NCI-H2227 treated with DMSO at 0.1 percent for 48 hours (cell line): Measurements from ENCODE around the gene ACOT8.
"Not testable (repeated sequence)": the region's sequence is repeated elsewhere in the genome, so short reads cannot be mapped to it uniquely, and the experiment has no call there.

Experiments
- DNase-seq: peaks from one replicate; lab custom pipeline; 2025; lab: John Stamatoyannopoulos, UW

The ACOT8 gene

GRCh38 chr20:45852326-45852725 lies 4.9 kb downstream of the ACOT8 start:
- no peak for DNase-seq

- DNase-seq: no peak
Measured at GRCh38 chr20:45851501-45851900, 5.7 kb downstream of the ACOT8 start.

DNA sequence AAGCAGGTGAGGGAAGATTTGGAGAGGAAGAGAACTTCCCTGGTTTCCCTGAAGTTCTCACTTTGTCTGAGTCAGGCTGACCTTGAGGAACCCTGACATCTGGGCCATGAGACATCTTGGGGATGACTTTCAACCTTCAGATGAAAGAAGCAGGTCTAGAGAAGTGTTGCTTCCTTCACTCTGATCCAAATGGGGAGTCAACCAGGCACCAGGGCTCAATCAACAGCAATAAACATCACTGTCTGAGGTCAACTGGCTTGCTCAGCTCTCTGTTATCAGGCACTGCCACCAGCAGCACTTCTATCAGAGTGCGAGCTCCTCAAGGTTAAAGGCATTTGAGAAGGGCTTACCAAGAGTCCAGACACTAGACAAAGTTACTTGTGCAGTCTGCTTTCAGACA lies 6.3 kb downstream of the ACOT8 start:
- no peak for DNase-seq

DNA sequence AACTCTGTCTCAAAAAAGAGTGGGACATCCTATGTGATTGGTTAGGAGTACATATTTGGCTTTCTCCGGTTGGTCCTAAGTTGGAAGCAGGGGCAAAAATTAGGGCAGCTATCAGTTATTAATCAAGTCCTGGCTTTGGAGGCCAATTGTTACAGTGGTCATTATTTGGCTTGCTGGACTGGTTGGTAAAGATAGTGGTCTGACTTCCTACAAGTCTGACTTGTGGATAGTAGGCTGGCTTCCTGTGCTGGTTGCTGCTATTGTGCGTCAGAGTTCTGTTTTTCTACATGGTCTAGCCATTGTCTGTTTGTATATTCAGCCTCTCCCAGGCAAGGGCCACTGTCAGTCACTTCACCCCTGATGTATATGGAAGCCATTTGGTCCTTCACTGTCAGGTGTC lies 7.0 kb downstream of the ACOT8 start:
- DNase-seq: no peak

GRCh38 chr20:45848969-45849582 lies 8.1 kb downstream of the ACOT8 start:
- DNase-seq: no peak

GRCh38 chr20:45848421-45848820 lies 8.8 kb downstream of the ACOT8 start:
- no peak for DNase-seq

- no peak for DNase-seq
Measured at GRCh38 chr20:45845452-45845851, 11.7 kb downstream of the ACOT8 start.

- no peak for DNase-seq
Measured at GRCh38 chr20:45843506-45843905, 13.7 kb downstream of the ACOT8 start.

GRCh38 chr20:45842169-45842812 lies 14.9 kb downstream of the ACOT8 start:
- no peak for DNase-seq

DNA sequence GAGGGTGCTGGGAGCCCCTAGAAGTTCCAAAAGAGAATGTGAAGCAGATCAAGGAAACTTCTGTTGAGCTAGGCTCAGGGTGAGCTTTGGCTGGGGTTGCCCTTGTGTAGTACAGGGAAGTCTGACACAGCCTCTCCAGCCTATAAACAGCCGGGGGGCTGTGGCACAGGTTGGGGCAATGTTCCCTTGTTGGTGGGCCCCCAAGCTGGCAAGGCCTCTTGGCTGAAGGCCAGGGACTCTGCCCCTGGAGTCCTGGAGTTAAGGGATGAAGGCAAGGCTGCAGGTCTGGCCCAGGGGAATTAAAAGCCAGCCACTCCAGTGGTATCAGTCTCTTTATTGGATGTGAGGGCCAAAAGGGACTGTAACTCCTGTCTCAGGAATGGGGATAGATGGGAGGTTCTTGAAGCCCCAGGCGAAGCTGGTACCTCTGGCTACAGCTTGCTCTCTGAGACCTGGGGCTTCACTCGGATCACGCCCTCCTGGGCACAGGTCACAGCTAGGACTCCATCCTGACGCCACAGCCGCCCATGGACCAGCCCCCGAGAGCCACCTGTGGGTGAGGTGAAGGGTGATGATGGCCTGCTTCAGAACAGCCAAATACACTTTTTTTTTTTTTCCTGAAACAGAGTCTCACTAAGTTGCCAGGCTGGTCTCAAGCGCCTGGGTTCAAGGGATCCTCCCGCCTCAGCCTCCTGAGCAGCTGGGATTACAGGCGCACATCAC lies 15.6 kb downstream of the ACOT8 start:
- DNase-seq: no peak

DNA sequence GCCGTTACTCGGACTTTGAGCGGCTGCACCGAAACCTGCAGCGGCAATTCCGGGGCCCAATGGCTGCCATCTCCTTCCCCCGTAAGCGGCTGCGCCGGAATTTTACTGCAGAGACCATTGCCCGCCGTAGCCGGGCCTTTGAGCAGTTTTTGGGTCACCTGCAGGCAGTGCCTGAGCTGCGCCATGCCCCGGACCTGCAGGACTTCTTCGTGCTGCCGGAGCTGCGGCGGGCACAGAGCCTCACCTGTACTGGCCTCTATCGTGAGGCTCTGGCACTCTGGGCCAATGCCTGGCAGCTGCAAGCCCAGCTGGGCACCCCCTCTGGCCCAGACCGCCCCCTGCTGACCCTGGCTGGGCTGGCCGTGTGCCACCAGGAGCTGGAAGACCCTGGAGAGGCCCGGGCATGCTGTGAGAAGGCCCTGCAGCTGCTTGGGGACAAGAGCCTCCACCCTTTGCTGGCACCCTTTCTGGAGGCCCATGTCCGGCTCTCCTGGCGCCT lies 16.4 kb downstream of the ACOT8 start:
- no peak for DNase-seq

- peak; percentile 39 for DNase-seq
Measured at GRCh38 chr20:45836841-45837240, 20.4 kb downstream of the ACOT8 start.

GRCh38 chr20:45835825-45836224 lies 21.4 kb downstream of the ACOT8 start:
- no peak for DNase-seq

GRCh38 chr20:45835329-45835765 lies 21.8 kb downstream of the ACOT8 start:
- DNase-seq: no peak

GRCh38 chr20:45834797-45835161 lies 22.4 kb downstream of the ACOT8 start:
- DNase-seq: no peak

DNA sequence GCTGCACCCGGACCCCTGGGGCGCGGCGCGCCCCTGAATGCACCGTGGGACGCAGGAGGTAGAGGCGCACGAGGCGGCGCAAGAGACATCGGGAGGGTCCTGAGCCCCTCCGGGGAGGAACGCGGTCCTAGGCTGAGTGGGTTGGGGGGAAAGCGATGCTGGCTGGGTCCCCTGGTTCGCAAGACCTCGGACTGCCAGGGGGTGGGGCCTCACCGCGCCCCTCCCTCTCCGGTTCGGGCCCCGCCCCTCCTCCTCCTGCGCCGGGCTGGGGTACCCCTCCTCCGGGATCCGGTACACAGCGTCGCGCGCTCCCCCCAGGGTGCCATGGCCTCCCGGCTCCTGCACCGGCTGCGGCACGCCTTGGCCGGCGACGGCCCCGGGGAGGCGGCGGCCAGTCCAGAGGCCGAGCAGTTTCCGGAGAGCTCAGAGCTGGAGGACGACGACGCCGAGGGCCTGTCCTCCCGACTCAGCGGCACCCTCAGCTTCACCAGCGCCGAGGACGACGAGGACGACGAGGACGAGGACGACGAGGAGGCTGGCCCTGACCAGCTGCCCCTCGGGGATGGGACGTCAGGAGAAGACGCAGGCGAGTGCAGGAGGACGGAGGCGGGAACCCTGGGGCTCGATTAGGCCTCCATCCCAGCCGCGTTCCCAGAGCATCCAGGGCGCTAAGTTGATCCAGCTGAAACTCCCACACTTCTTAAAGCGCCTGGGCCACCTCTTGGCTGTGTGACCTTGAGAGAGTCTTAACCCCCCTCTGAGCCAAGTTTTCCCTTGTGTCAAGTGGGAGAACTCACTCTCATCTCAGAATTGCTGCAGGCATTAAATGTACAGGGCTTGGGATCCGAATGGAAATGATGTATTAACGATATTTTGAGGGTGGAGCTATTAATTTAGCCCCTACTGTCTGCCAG lies 23.1 kb downstream of the ACOT8 start:
- DNase-seq: peak; percentile 57

GRCh38 chr20:45833030-45833882 lies 23.9 kb downstream of the ACOT8 start, which contains the start of gene SNX21:
Gene SNX21 (plus strand): TSS chr20:45833799. CDS start chr20:45833920, 121 bp downstream.
- peak; percentile 56 for DNase-seq

- no peak for DNase-seq
Measured at GRCh38 chr20:45832619-45833018, 24.6 kb downstream of the ACOT8 start.

GRCh38 chr20:45829673-45830106 lies 27.5 kb downstream of the ACOT8 start:
- DNase-seq: not testable (repeated sequence)

GRCh38 chr20:45828589-45828988 lies 28.6 kb downstream of the ACOT8 start:
- no peak for DNase-seq

DNA sequence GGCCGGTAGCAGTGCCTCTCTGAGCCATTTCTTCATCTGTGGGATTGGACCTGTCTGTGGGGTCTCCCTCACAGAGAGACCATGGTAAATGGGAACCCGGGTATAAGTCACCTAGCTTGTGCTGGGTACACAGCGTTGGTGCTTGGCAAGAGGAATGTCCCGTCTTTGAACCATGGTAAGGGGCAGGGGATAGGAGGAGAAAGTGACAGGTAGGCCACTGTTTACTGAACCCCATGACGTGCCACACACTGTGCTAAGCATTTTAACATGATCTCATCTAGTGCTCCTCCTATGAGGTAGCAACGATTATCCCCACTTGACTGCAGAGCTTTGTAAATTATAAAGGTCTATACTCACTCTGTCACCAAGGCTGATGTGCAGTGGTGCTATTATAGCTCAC lies 29.5 kb downstream of the ACOT8 start:
- DNase-seq: no peak
